Kidney (tissue), 14 donors: ENCODE measurements around the gene IRAK3. TPM values are rescaled to one million over a fixed set of nuclear protein-coding genes. Genes with fewer than 3 reads are reported as not detected.

ENCODE experiments used
- DNase-seq, 5 donors: peaks; one replicate each; pipeline ENCODE4 v3.0.0-alpha.2; 2013 to 2020
- FAIRE-seq: peaks from 2 replicates; lab custom pipeline; 2012; peaks lifted over from hg19 to GRCh38; lab: Jason Lieb, UNC
- H3K27ac ChIP-seq, 2 donors: one replicate each; pipeline ENCODE4 v1.7.0; 2013; ENCODE audit warnings: low read depth in 2 of 2, low read length in 2 of 2, inconsistent platforms in 1 of 2
- H3K27me3 ChIP-seq: one replicate; pipeline ENCODE4 v1.7.1; 2013; ENCODE audit warnings: low read length, inconsistent platforms; ENCODE audit not compliant: control insufficient read depth, insufficient read depth
- H3K36me3 ChIP-seq, 3 donors: one replicate each; pipeline versions ENCODE4 v1.7.0 to v1.7.1; 2013; ENCODE audit warnings: low read length in 3 of 3, control low read depth in 1 of 3, inconsistent platforms in 1 of 3; ENCODE audit not compliant: insufficient read depth in 3 of 3, control insufficient read depth in 2 of 3
- H3K4me1 ChIP-seq, 3 donors: one replicate each; pipeline versions ENCODE4 v1.7.0 to v1.7.1; 2013; ENCODE audit warnings: low read length in 3 of 3, inconsistent platforms in 1 of 3, low read depth in 1 of 3; ENCODE audit not compliant: control insufficient read depth in 2 of 3, insufficient read depth in 2 of 3
- H3K4me3 ChIP-seq, 3 donors: one replicate each; pipeline versions ENCODE4 v1.7.0 to v1.8.1; 2013; ENCODE audit warnings: low read length in 3 of 3, control low read depth in 1 of 3, inconsistent platforms in 1 of 3
- H3K9ac ChIP-seq, 3 donors: one replicate each; pipeline versions ENCODE4 v1.7.0 to v1.7.1; 2013; ENCODE audit warnings: low read length in 3 of 3, control low read depth in 1 of 3, inconsistent platforms in 1 of 3
- H3K9me3 ChIP-seq, 3 donors: one replicate each; pipeline versions ENCODE4 v1.7.0 to v1.7.1; 2013; ENCODE audit warnings: low read length in 3 of 3, control low read depth in 1 of 3, inconsistent platforms in 1 of 3; ENCODE audit not compliant: control insufficient read depth in 2 of 3, insufficient read depth in 1 of 3
- intact Hi-C: fragments of 100-400 bp; cut with DNase I; formaldehyde crosslinking; loops from one replicate; pipeline ENCODE4 v1.11.1; 2022
- polyA plus RNA-seq: library from polyadenylated mRNA; stranded (reverse); fragments of 350-450 nt; fragmentation: Illumina TruSeq; extraction: RNeasy Lipid Tissue Mini Kit (QIAGEN cat#74804); gene quantifications from one replicate; pipeline ENCODE4 v1.2.3, GENCODE V29; 2014; ENCODE audit warnings: low read depth, low replicate concordance; ENCODE audit not compliant: insufficient read depth
- total RNA-seq: library from RNA; stranded (reverse); fragmentation: NEBNext Ultra II Directional; extraction: Animal tissue kit (Norgen Biotek cat#: 25700); gene quantifications from one replicate; pipeline ENCODE4 v1.2.1, GENCODE V29; 2021
- TF ChIP-seq, protein P1 (sequence below): IDR thresholded peaks from 3 replicates; pipeline ENCODE4 v1.5.1; 2012; ENCODE audit warnings: mild to moderate bottlenecking, moderate library complexity, borderline replicate concordance; ENCODE audit not compliant: insufficient read depth; ENCODE audit errors: extremely low read depth
- donor health status: control.
- donor health status: control.
- donor health status: control.
- donor health status: control.
- donor health status: control.
- donor health status: DM: yes; HTN: yes; CAD: no.
- donor health status: Normal renal cell carcinoma (clear cell type).

Gene IRAK3
- total and polyA plus RNA-seq, 2 donors from 2014 or later: 1.2 to 19.9 TPM

DNA sequence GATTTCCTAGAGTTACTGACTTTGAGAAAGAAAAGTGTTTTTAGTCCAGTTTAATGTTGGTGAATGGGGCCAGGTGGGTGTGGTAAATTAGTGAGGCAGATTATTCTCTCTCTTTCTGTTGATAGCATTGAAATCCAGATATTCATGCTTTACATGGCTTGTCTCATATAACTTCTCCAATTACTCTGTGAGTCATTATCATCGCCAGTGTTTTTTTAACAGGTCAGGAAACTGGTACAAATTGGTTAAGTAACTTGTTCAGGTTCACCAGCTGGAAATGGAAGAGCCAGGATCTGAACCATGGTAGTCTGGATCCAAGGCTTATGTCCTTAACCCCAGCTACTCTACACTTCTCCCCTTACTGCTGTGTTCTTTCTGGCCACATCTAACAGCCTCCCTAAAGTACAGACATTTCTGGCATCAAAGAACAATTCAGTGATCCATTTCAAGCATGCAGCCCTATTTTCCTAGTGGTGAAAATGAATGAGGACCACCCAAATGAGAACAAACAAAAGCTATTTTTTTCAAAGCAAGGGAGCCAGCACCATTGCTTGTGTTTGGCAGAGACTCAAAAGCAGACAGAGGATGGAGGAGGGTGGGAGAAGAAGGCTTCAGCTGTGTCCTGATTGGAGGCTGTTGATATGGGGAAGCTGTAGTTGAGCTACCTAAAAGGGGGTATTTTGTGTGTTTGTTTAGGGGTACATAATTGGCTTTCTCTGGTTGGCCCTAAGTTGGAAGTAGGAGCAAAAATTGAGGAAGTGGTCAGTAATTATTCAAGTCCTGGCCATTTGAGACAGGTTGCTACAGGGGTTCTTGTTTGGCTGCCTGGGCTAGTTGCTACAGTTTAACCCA, 1.7 kb downstream of the IRAK3 start:
- H3K4me1 ChIP-seq: peaks cover 0 to 2% (median 0%) of the 10 kb centered on the region in 3 donors
- FAIRE-seq: no peak
- intact Hi-C loops: no loop called here
- no peaks in the 10 kb centered on the region for H3K9me3 ChIP-seq
- no peak overlapping the region for H3K9ac ChIP-seq
- H3K36me3 ChIP-seq: no peaks in the 10 kb centered on the region
- H3K4me3 ChIP-seq: no peak overlapping the region
- no peak overlapping the region for H3K27ac ChIP-seq
- H3K27me3 ChIP-seq: no peaks in the 10 kb centered on the region
- TF ChIP-seq, protein P1, sequence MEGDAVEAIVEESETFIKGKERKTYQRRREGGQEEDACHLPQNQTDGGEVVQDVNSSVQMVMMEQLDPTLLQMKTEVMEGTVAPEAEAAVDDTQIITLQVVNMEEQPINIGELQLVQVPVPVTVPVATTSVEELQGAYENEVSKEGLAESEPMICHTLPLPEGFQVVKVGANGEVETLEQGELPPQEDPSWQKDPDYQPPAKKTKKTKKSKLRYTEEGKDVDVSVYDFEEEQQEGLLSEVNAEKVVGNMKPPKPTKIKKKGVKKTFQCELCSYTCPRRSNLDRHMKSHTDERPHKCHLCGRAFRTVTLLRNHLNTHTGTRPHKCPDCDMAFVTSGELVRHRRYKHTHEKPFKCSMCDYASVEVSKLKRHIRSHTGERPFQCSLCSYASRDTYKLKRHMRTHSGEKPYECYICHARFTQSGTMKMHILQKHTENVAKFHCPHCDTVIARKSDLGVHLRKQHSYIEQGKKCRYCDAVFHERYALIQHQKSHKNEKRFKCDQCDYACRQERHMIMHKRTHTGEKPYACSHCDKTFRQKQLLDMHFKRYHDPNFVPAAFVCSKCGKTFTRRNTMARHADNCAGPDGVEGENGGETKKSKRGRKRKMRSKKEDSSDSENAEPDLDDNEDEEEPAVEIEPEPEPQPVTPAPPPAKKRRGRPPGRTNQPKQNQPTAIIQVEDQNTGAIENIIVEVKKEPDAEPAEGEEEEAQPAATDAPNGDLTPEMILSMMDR: no peak
- DNase-seq: peak in 2 of 5 donors; percentile 29 to 44

- no peak for FAIRE-seq
- H3K27ac ChIP-seq: no peak overlapping the region
- no peak overlapping the region for H3K4me3 ChIP-seq
Measured at GRCh38 chr12:66191547-66192126, 2.6 kb downstream of the IRAK3 start.

DNA sequence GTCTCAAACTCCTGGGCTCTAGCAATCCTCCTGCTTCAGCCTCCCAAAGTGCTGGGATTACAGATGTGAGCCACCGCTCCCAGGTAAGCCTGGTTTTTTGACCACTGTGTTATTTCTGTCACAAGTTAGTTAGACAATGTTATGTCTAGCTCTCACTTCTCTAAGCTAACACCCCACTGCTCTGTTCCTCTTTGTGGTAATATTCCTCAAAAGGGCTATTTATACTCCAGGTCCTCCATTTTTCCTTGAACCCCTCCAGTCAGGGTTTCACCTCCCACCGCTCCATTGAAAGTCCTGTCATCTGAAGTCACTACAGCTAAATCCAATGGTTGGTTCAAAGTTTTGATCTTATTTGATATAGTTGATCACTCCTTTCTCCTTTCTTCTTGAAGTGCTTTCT, 5.1 kb downstream of the IRAK3 start:
- H3K27ac ChIP-seq: no peak overlapping the region
- DNase-seq (no peak), FAIRE-seq (no peak)
- intact Hi-C loops: no loop called here
- H3K4me1 ChIP-seq: peaks cover 0 to 2% (median 0%) of the 10 kb centered on the region in 3 donors
- H3K9me3 ChIP-seq: no peaks in the 10 kb centered on the region
- H3K4me3 ChIP-seq: no peak overlapping the region
- TF ChIP-seq, protein P1: no peak
- H3K36me3 ChIP-seq: no peaks in the 10 kb centered on the region
- H3K27me3 ChIP-seq: no peaks in the 10 kb centered on the region
- H3K9ac ChIP-seq: no peak overlapping the region

More at GRCh38 chr12:66191547-66192126, 2.6 kb downstream of the IRAK3 start:
- no peaks in the 10 kb centered on the region for H3K9me3 ChIP-seq
- no peak for DNase-seq
- no peaks in the 10 kb centered on the region for H3K27me3 ChIP-seq
- intact Hi-C loops: no loop called here
- TF ChIP-seq, protein P1: no peak
- no peaks in the 10 kb centered on the region for H3K36me3 ChIP-seq
- H3K4me1 ChIP-seq: peaks cover 0 to 2% (median 0%) of the 10 kb centered on the region in 3 donors
- no peak overlapping the region for H3K9ac ChIP-seq
